Right lobe of liver (tissue), 4 donors: ENCODE results near the gene SFT2D1.

Experiments
- CTCF ChIP-seq, 4 donors: fragments of 200-600 bp in 3 of 4; fragments of 450-650 bp in 1 of 4; IDR thresholded peaks; one replicate each; pipeline versions ENCODE4 v1.5.1 to v1.8.0; 2016 to 2022; ENCODE audit warnings: antibody characterized with exemption in 4 of 4, mild to moderate bottlenecking in 2 of 4
- POLR2A ChIP-seq: fragments of 450-650 bp; IDR thresholded peaks from one replicate; pipeline ENCODE4 v1.6.1; 2017; ENCODE audit warnings: antibody characterized with exemption, mild to moderate bottlenecking
- donor health status: DM: no; HTN: no; CAD: no.
- donor health status: DM: no; HTN: no; CAD: no.
- donor health status: DM: no; HTN: yes; CAD: no.

- no peak for TF ChIP-seq CTCF (IDR thresholded peaks at IDR 0.05)
- TF ChIP-seq POLR2A, result no peak
These were observed 38.2 kb downstream of the SFT2D1 start for GRCh38 chr6:166304106-166304505.
